ENCODE data around the gene GPSM3. TPM values are rescaled to one million over a fixed set of nuclear protein-coding genes. Genes with fewer than 3 reads are reported as not detected.
"Not testable (repeated sequence)": the region's sequence is repeated elsewhere in the genome, so short reads cannot be mapped to it uniquely, and the experiment has no call there.

GPSM3 gene
- total RNA-seq, 1 donor, result 2.6 TPM

DNA sequence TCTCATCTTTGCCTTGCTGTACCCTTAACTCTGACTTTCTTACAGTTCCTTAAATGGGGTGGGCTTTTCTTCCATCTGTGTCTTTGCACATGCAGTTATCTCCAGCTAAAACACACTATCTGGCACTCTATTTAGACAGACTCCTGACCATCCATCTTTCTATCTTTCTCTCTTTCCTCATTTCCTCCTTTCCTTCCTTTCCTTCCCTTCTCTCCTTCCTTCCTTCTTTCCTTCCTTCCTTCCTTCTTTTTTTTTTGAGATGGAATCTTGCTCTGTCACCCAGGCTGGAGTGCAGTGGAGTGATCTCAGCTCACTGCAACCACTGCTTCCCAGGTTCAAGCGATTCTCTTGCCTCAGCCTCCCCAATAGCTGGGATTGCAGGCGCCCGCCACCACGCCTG, 23.2 kb upstream of the GPSM3 start:
- H3K4me3 ChIP-seq (ENCODE audit: low read depth, low read length), result no peak overlapping the region
- TF ChIP-seq, protein P1, sequence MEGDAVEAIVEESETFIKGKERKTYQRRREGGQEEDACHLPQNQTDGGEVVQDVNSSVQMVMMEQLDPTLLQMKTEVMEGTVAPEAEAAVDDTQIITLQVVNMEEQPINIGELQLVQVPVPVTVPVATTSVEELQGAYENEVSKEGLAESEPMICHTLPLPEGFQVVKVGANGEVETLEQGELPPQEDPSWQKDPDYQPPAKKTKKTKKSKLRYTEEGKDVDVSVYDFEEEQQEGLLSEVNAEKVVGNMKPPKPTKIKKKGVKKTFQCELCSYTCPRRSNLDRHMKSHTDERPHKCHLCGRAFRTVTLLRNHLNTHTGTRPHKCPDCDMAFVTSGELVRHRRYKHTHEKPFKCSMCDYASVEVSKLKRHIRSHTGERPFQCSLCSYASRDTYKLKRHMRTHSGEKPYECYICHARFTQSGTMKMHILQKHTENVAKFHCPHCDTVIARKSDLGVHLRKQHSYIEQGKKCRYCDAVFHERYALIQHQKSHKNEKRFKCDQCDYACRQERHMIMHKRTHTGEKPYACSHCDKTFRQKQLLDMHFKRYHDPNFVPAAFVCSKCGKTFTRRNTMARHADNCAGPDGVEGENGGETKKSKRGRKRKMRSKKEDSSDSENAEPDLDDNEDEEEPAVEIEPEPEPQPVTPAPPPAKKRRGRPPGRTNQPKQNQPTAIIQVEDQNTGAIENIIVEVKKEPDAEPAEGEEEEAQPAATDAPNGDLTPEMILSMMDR (IDR thresholded peaks at IDR 0.05; ENCODE audit: insufficient read depth, low read depth, low read length), result no peak
- no peak for DNase-seq (ENCODE audit: low read depth)

GRCh38 chr6:32214126-32214525, 21.7 kb upstream of the GPSM3 start:
- TF ChIP-seq, protein P1 (IDR thresholded peaks at IDR 0.05; ENCODE audit: insufficient read depth, low read depth, low read length), result no peak
- no peak for DNase-seq (ENCODE audit: low read depth)
- no peak overlapping the region for H3K4me3 ChIP-seq (ENCODE audit: low read depth, low read length)

GRCh38 chr6:32213649-32214048, 21.2 kb upstream of the GPSM3 start:
- no peak overlapping the region for H3K4me3 ChIP-seq (ENCODE audit: low read depth, low read length)
- no peak for DNase-seq (ENCODE audit: low read depth)
- TF ChIP-seq, protein P1 (IDR thresholded peaks at IDR 0.05; ENCODE audit: insufficient read depth, low read depth, low read length), result no peak

- H3K4me3 ChIP-seq (ENCODE audit: low read depth, low read length), result no peak overlapping the region
- no peak for DNase-seq (ENCODE audit: low read depth)
- TF ChIP-seq, protein P1 (IDR thresholded peaks at IDR 0.05; ENCODE audit: insufficient read depth, low read depth, low read length), result no peak
These were observed 19.8 kb upstream of the GPSM3 start for GRCh38 chr6:32212076-32212760.

DNA sequence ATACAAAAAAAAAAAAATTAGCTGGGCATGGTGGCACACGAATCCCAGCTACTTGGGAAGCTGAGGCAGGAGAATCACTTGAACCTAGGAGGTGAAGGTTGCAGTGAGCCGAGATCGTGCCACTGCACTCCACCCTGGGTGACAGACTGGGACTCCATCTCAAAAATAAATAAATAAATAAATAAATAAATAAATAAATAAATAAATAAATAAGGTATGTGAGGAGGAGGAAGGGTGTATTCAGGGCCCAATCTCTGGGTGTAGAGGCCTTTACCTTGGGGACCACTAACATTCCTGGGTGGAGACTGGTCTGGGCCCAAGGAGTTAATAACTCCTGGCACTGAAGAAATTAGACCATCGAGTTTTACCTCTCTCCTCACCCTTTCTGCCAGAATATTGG, 19.0 kb upstream of the GPSM3 start:
- H3K4me3 ChIP-seq (ENCODE audit: low read depth, low read length); DNase-seq (ENCODE audit: low read depth): not testable (repeated sequence)

- TF ChIP-seq, protein P1 (IDR thresholded peaks at IDR 0.05; ENCODE audit: insufficient read depth, low read depth, low read length), result no peak
- no peak for DNase-seq (ENCODE audit: low read depth)
- no peak overlapping the region for H3K4me3 ChIP-seq (ENCODE audit: low read depth, low read length)
These were observed 17.8 kb upstream of the GPSM3 start for GRCh38 chr6:32210191-32210601.

- no peak for DNase-seq (ENCODE audit: low read depth)
- TF ChIP-seq, protein P1 (IDR thresholded peaks at IDR 0.05; ENCODE audit: insufficient read depth, low read depth, low read length), result no peak
- H3K4me3 ChIP-seq (ENCODE audit: low read depth, low read length), result no peak overlapping the region
These were observed 16.6 kb upstream of the GPSM3 start for GRCh38 chr6:32208996-32209395.
